ENCODE measurements around the gene DDX28. TPM values are rescaled to one million over a fixed set of nuclear protein-coding genes. Genes with fewer than 3 reads are reported as not detected.

Gene DDX28
- total and polyA plus RNA-seq, 4 donors, result 7.6 to 11.6 (median 8.4) TPM

DNA sequence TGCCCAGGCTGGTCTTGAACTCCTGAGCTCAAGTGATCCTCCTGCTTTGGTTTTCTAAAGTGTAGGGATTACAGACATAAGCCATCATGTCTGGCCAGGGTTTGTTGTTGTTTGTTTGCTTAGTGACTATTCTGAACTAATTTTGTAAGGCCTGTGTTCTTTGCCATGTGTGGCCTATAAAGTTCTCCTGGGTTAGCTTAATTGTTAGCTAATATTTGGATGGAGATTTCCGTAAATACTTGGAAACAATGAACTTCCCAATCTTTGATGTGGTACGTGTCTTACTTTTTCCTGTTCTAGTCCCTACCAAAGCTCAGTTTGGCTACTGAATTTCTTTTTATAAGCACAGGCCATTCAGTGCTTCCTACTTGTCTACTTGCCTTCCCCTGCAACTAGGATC, 25.0 kb upstream of the DDX28 start:
- Histone ChIP-seq H3K9me3 (ENCODE audit: control insufficient read depth in 4 of 4, low read length in 3 of 4) (no peaks in the 10 kb centered on the region), H3K36me3 (ENCODE audit: control insufficient read depth in 4 of 4, insufficient read depth in 3 of 4, low read depth in 1 of 4, low read length in 3 of 4) (peaks cover 0 to 8% (median 3%) of the 10 kb centered on the region in 4 donors), H3K27ac (ENCODE audit: low read depth in 1 of 2, low read length in 2 of 2) (no peak overlapping the region), H3K9ac (ENCODE audit: low read depth in 1 of 2, low read length in 2 of 2) (peak overlapping the region in 1 of 2 donors; percentile 6), H3K4me1 (ENCODE audit: control insufficient read depth in 4 of 4, insufficient read depth in 4 of 4, low read length in 3 of 4) (peaks cover 2 to 12% (median 6%) of the 10 kb centered on the region in 4 donors), H3K27me3 (ENCODE audit: control insufficient read depth in 4 of 4, insufficient read depth in 4 of 4, low read length in 3 of 4) (no peaks in the 10 kb centered on the region), H3K4me3 (ENCODE audit: low read depth in 1 of 3, low read length in 3 of 3) (no peak overlapping the region)
- DNase-seq (ENCODE audit: low spot score), result no peak
- peak in 1 of 2 donors; percentile 50 for TF ChIP-seq RXRA (IDR thresholded peaks at IDR 0.05)
- TF ChIP-seq SP1 (IDR thresholded peaks at IDR 0.05), result no peak
- 46% methylated on average over 2 of the region's 2 CpGs for WGBS

DNA sequence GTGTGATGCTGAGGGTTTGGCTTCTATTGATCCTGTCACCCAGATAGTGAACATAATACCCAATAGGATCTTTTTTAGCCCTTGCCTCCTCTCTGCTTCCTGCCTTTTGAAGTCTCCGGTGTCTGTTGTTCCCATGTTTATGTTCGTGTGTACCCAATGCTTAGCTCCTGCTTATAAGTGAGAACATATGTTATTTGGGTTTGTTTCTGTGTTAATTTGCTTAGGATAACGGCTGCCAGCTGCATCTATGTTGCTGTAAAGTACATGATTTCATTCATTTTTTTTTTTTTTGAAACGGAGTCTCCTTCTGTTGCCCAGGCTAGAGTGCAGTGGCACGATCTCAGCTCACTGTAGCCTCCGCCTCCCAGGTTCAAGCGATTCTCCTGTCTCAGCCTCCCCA, 23.1 kb upstream of the DDX28 start:
- Histone ChIP-seq H3K4me3 (ENCODE audit: low read depth in 1 of 3, low read length in 3 of 3) (no peak overlapping the region), H3K9me3 (ENCODE audit: control insufficient read depth in 4 of 4, low read length in 3 of 4) (no peaks in the 10 kb centered on the region), H3K9ac (ENCODE audit: low read depth in 1 of 2, low read length in 2 of 2) (no peak overlapping the region), H3K27ac (ENCODE audit: low read depth in 1 of 2, low read length in 2 of 2) (no peak overlapping the region), H3K36me3 (ENCODE audit: control insufficient read depth in 4 of 4, insufficient read depth in 3 of 4, low read depth in 1 of 4, low read length in 3 of 4) (peaks cover 0 to 8% (median 3%) of the 10 kb centered on the region in 4 donors), H3K4me1 (ENCODE audit: control insufficient read depth in 4 of 4, insufficient read depth in 4 of 4, low read length in 3 of 4) (peaks cover 0 to 1% (median 0%) of the 10 kb centered on the region in 4 donors), H3K27me3 (ENCODE audit: control insufficient read depth in 4 of 4, insufficient read depth in 4 of 4, low read length in 3 of 4) (no peaks in the 10 kb centered on the region)
- 90% methylated on average over 7 of the region's 7 CpGs for WGBS
- TF ChIP-seq EGR1 (IDR thresholded peaks at IDR 0.05; ENCODE audit: low read depth in 2 of 2) (no peak), NR2F2 (IDR thresholded peaks at IDR 0.05) (no peak), FOXA1 (IDR thresholded peaks at IDR 0.05) (no peak), FOXA2 (IDR thresholded peaks at IDR 0.05) (no peak), YY1 (IDR thresholded peaks at IDR 0.05) (no peak), CTCF (IDR thresholded peaks at IDR 0.05; ENCODE audit: low read depth, low read length, missing input control) (no peak), JUND (IDR thresholded peaks at IDR 0.05) (no peak), SP1 (IDR thresholded peaks at IDR 0.05) (no peak), REST (IDR thresholded peaks at IDR 0.05) (no peak), RXRA (IDR thresholded peaks at IDR 0.05) (no peak), RAD21 (IDR thresholded peaks at IDR 0.05) (no peak), HNF4A (conservative IDR thresholded peaks at IDR 0.05) (no peak), HNF4G (IDR thresholded peaks at IDR 0.05) (no peak), GABPA (IDR thresholded peaks at IDR 0.05 in 1 of 2, conservative IDR thresholded peaks at IDR 0.05 in 1 of 2) (no peak)
- TF ChIP-seq, protein P1, sequence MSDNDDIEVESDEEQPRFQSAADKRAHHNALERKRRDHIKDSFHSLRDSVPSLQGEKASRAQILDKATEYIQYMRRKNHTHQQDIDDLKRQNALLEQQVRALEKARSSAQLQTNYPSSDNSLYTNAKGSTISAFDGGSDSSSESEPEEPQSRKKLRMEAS (IDR thresholded peaks at IDR 0.05), result no peak
- no peak for DNase-seq (ENCODE audit: low spot score)
